Progenitor cell of endocrine pancreas (in vitro differentiated cells): ENCODE measurements around the gene FNDC3A. TPM values are rescaled to one million over a fixed set of nuclear protein-coding genes. Genes with fewer than 3 reads are reported as not detected.

Experiments used
- DNase-seq: peaks from one replicate; pipeline ENCODE4 v3.0.0; 2021; ENCODE audit warnings: low spot score; ENCODE audit not compliant: unreplicated experiment
- H3K27ac Mint-ChIP-seq: 2 replicates; pipeline ENCODE4 v1.8.0; 2021; ENCODE audit warnings: mild to moderate bottlenecking, moderate library complexity, mixed read lengths
- H3K27me3 Mint-ChIP-seq: 2 replicates; pipeline ENCODE4 v1.8.0; 2021; ENCODE audit warnings: mixed read lengths
- H3K36me3 Mint-ChIP-seq: 2 replicates; pipeline ENCODE4 v1.8.0; 2022; ENCODE audit warnings: mixed read lengths; ENCODE audit not compliant: insufficient read depth
- H3K4me1 Mint-ChIP-seq: 2 replicates; pipeline ENCODE4 v1.8.0; 2021; ENCODE audit warnings: low read depth, mixed read lengths
- H3K4me3 Mint-ChIP-seq: 2 replicates; pipeline ENCODE4 v1.8.0; 2021; ENCODE audit warnings: low read depth, mild to moderate bottlenecking, moderate library complexity, mixed read lengths
- H3K9me3 Mint-ChIP-seq: 2 replicates; pipeline ENCODE4 v1.8.0; 2021; ENCODE audit warnings: low read depth, mixed read lengths
- total RNA-seq: library from RNA; stranded (reverse); gene quantifications from 2 replicates; pipeline ENCODE4 v1.2.1, GENCODE V29; 2021
- TF ChIP-seq, protein P1 (sequence below): fragments of 200-600 bp; sonication (generic); IDR thresholded peaks from one replicate; pipeline ENCODE4 v1.5.0; 2021; ENCODE audit warnings: antibody characterized with exemption, mild to moderate bottlenecking; ENCODE audit not compliant: unreplicated experiment

The FNDC3A gene
- total RNA-seq, 1 donor from 2014 or later = 116 TPM

DNA sequence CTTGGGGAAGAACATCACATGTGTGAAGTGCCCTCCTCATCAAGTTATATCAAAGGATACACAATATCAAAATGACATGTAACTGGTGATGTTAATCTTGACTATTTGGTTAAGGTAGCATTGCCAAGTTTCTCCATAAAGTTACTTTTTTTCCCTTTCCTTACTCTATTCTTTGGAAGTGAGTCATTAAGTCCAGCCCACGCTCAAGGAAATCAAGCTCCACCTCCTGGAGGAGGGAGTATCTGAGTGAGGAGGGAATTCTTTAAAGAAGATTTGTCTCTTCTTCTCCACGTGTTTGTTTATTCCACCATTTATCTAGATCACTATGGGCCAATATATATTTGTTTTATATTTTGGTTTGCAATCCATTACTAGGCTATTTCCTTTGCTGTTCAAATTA is 33.6 kb upstream of the FNDC3A start:
- H3K4me3 Mint-ChIP-seq = no peak overlapping the region
- no peaks in the 10 kb centered on the region for H3K9me3 Mint-ChIP-seq
- H3K27ac Mint-ChIP-seq = no peak overlapping the region
- no peak for DNase-seq
- H3K27me3 Mint-ChIP-seq = no peaks in the 10 kb centered on the region
- H3K4me1 Mint-ChIP-seq = peaks cover 20% of the 10 kb centered on the region
- TF ChIP-seq, protein P1, sequence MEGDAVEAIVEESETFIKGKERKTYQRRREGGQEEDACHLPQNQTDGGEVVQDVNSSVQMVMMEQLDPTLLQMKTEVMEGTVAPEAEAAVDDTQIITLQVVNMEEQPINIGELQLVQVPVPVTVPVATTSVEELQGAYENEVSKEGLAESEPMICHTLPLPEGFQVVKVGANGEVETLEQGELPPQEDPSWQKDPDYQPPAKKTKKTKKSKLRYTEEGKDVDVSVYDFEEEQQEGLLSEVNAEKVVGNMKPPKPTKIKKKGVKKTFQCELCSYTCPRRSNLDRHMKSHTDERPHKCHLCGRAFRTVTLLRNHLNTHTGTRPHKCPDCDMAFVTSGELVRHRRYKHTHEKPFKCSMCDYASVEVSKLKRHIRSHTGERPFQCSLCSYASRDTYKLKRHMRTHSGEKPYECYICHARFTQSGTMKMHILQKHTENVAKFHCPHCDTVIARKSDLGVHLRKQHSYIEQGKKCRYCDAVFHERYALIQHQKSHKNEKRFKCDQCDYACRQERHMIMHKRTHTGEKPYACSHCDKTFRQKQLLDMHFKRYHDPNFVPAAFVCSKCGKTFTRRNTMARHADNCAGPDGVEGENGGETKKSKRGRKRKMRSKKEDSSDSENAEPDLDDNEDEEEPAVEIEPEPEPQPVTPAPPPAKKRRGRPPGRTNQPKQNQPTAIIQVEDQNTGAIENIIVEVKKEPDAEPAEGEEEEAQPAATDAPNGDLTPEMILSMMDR = no peak
- no peaks in the 10 kb centered on the region for H3K36me3 Mint-ChIP-seq

DNA sequence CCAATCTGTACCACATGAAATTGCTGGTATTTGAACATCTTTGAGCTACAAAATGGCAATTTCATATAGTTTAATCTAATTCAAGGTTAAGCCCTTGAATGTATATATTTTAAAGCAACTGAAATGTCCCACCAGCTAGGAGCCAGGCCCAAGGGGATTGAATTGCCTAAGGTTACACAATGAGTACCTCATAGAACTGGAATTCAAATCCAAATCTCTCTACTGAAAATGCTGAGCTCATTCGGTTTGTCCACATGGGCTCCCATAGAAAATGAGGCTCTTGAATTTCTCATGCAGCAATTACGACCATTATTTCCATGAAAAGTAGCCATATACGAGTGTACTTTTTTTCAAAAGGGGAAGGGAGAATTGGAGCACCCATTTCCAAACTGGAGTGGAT is 31.5 kb upstream of the FNDC3A start:
- no peak for DNase-seq
- Mint-ChIP-seq H3K4me1 (peaks cover 14% of the 10 kb centered on the region), H3K36me3 (no peaks in the 10 kb centered on the region), H3K27ac (no peak overlapping the region), H3K27me3 (no peaks in the 10 kb centered on the region), H3K9me3 (no peaks in the 10 kb centered on the region), H3K4me3 (no peak overlapping the region)
- TF ChIP-seq, protein P1 = no peak

DNA sequence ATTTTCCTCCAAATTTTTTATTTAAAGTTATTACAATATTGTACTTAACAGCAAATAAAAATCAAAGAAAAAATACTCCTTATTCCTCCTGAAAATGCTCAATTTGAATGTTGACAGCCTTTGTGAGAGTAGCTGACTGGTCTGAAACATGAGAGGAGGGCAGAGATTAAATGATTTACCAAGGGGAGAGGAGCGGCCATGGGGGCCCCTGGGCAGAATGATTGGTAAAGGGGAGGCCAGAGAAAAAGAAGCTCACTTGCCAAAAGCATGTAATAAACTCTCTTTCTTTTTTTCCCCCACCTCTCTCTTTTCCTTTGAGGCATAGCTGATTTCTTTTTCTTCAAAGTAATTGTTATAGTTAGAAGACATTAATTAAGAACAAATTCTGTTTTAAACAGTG is 30.1 kb upstream of the FNDC3A start:
- no peak for DNase-seq
- TF ChIP-seq, protein P1 = no peak
- H3K4me1 Mint-ChIP-seq = peaks cover 23% of the 10 kb centered on the region
- H3K36me3 Mint-ChIP-seq = no peaks in the 10 kb centered on the region
- no peak overlapping the region for H3K27ac Mint-ChIP-seq
- no peaks in the 10 kb centered on the region for H3K27me3 Mint-ChIP-seq
- no peaks in the 10 kb centered on the region for H3K9me3 Mint-ChIP-seq
- no peak overlapping the region for H3K4me3 Mint-ChIP-seq

DNA sequence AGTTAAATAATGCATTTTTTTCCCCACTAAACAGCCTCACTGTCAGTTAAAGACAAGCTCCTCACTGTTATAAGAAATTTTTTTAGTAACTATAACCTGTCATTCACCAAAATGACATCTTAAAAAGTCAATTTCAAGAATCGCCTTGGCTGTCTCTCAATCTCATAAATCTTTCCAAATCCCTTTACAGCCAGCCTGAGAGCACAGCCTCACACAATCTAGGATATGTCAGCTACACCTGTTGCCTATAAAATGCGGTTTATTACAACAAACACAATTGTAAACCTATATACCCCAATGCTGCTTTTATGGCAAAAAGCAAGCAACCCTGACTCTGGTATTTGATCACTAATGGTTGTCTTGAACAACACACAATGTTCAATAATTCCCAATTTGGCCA is 29.5 kb upstream of the FNDC3A start:
- TF ChIP-seq, protein P1 = no peak
- DNase-seq = no peak
- H3K4me3 Mint-ChIP-seq = no peak overlapping the region

DNA sequence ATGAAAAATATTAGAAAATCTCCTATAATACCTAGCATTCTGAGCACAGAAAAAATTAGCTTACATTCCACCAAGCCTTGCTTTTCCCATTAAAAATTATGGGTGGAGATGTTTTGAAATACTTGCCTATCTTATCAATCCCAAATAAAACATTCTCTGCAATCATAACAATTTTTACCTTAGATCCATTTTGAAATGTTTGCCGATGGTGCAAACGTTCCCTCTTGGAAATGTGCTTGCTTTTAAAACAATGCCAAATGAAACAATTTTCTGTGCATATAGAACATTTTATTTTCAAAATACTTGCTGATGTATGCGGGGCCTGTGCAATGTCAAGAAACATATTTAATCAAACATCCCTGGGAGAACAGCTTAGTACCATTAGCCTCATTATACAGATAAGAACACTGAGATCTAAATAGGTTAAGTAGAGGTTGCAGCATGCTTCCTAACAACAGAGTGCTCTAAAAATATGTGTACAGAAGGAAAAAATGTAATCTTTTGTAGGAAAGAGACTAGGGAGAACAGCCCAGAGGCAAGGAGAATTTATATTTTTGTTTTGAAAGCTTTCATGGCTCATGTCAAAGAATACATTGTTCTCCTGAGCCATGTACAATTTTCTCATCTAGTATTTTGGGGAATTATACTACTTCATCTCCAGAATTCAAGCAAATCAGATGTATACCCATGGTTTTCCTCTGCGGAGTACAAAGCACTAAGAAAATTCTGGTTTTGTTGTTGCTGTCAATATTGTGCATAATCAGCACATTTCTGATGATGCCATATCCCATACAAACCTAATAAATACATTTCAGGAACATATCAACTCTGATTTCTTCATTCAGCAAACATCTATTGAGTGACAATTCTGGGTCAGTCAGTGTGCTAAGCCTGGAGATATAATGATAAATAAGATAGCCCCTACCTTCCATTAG is 25.9 kb upstream of the FNDC3A start:
- no peak overlapping the region for H3K27ac Mint-ChIP-seq
- TF ChIP-seq, protein P1 = no peak
- no peaks in the 10 kb centered on the region for H3K9me3 Mint-ChIP-seq
- no peak for DNase-seq
- H3K27me3 Mint-ChIP-seq = no peaks in the 10 kb centered on the region
- no peak overlapping the region for H3K4me3 Mint-ChIP-seq
- H3K4me1 Mint-ChIP-seq = peaks cover 21% of the 10 kb centered on the region
- no peaks in the 10 kb centered on the region for H3K36me3 Mint-ChIP-seq

More for the DNA sequence above, 29.5 kb upstream of the FNDC3A start:
- Mint-ChIP-seq H3K36me3 (no peaks in the 10 kb centered on the region), H3K4me1 (peaks cover 21% of the 10 kb centered on the region), H3K9me3 (no peaks in the 10 kb centered on the region), H3K27ac (no peak overlapping the region), H3K27me3 (no peaks in the 10 kb centered on the region)
